HEK293T (cell line): Measurements from ENCODE around the gene SMARCD1.

Source experiments
- ARNT ChIP-seq: fragments of 450-650 bp; IDR thresholded peaks from 2 replicates; pipeline ENCODE4 v1.6.1; 2017; ENCODE audit warnings: mild to moderate bottlenecking
- ELF4 ChIP-seq: fragments of 450-650 bp; IDR thresholded peaks from 2 replicates; pipeline ENCODE4 v1.6.1; 2017; ENCODE audit warnings: antibody characterized with exemption
- FOXA1 ChIP-seq: fragments of 450-650 bp; IDR thresholded peaks from 2 replicates; pipeline ENCODE4 v1.6.1; 2016; ENCODE audit warnings: mild to moderate bottlenecking
- FOXM1 ChIP-seq: fragments of 450-650 bp; IDR thresholded peaks from 2 replicates; pipeline ENCODE4 v1.6.1; 2017; ENCODE audit warnings: mild to moderate bottlenecking, borderline replicate concordance
- HDGF ChIP-seq: fragments of 450-650 bp; IDR thresholded peaks from 2 replicates; pipeline ENCODE4 v1.6.1; 2017; ENCODE audit warnings: antibody characterized with exemption, borderline replicate concordance
- L3MBTL2 ChIP-seq: fragments of 450-650 bp; conservative IDR thresholded peaks from 2 replicates; pipeline ENCODE4 v1.6.1; 2016; ENCODE audit warnings: mild to moderate bottlenecking
- NFRKB ChIP-seq: fragments of 450-650 bp; IDR thresholded peaks from 2 replicates; pipeline ENCODE4 v1.6.1; 2016; ENCODE audit warnings: mild to moderate bottlenecking, moderate library complexity
- SP1 ChIP-seq: fragments of 450-650 bp; IDR thresholded peaks from 2 replicates; pipeline ENCODE4 v1.6.1; 2017
- ZNF384 ChIP-seq: fragments of 450-650 bp; IDR thresholded peaks from 2 replicates; pipeline ENCODE4 v1.6.1; 2016

DNA sequence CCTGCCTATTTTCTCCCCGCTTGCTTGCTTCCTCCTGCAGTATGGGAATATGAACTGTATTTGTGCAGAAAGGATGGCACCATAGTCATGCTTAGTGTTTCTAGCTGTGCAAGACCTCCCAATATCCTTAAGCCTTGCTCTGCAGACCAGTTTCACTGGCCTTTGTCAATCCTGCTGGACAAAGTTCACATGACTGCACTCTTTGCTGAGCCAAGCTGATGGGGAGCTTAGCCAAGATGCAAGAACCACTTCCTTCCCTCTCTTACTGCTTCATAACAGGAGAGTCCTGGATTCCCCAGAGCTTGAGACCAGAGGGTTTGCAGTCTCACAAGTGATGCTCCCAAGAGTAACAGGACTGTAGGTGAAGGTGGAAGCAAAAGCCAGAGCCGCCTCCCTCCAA, 24.0 kb upstream of the SMARCD1 start:
- TF ChIP-seq FOXA1 (no peak), SP1 (no peak), FOXM1 (no peak), ARNT (no peak), NFRKB (no peak), ZNF384 (no peak), HDGF (no peak), L3MBTL2 (no peak), ELF4 (no peak)
